Trophoblast cell (in vitro differentiated cells and primary cell): Measurements from ENCODE around the gene NCBP2L.

Experiments
- DNase-seq, 2 donors: peaks; one replicate each; pipeline ENCODE4 v3.0.0-alpha.2; 2016
- H2AFZ ChIP-seq: 2 replicates; pipeline ENCODE4 v1.6.1; 2013; ENCODE audit warnings: low read length, moderate library complexity, mild to moderate bottlenecking; ENCODE audit not compliant: insufficient read depth, poor library complexity
- H2AK5ac ChIP-seq: 2 replicates; pipeline ENCODE4 v1.6.1; 2013; ENCODE audit warnings: mild to moderate bottlenecking, low read length
- H2BK120ac ChIP-seq: 2 replicates; pipeline ENCODE4 v1.6.1; 2013; ENCODE audit warnings: low read length, mild to moderate bottlenecking, moderate library complexity; ENCODE audit not compliant: insufficient read depth, poor library complexity
- H2BK12ac ChIP-seq: 2 replicates; pipeline ENCODE4 v1.6.1; 2013; ENCODE audit warnings: mild to moderate bottlenecking, low read length, moderate library complexity
- H2BK5ac ChIP-seq: 2 replicates; pipeline ENCODE4 v1.6.1; 2013; ENCODE audit warnings: low read length, low read depth, moderate library complexity, mild to moderate bottlenecking; ENCODE audit not compliant: poor library complexity
- H3K14ac ChIP-seq: 2 replicates; pipeline ENCODE4 v1.6.1; 2013; ENCODE audit warnings: mild to moderate bottlenecking, low read length
- H3K18ac ChIP-seq: 2 replicates; pipeline ENCODE4 v1.6.1; 2013; ENCODE audit warnings: mild to moderate bottlenecking, low read length
- H3K23ac ChIP-seq: 2 replicates; pipeline ENCODE4 v1.6.1; 2013; ENCODE audit warnings: low read length
- H3K27ac ChIP-seq: 2 replicates; pipeline ENCODE4 v1.5.1; 2013; ENCODE audit warnings: low read depth, mild to moderate bottlenecking, inconsistent platforms, low read length, moderate library complexity
- H3K27me3 ChIP-seq: 2 replicates; pipeline ENCODE4 v1.6.1; 2013; ENCODE audit warnings: inconsistent platforms, mild to moderate bottlenecking, low read length, moderate library complexity; ENCODE audit not compliant: insufficient read depth
- H3K36me3 ChIP-seq, 2 experiments: 1 replicate in 1 of 2; 2 replicates in 1 of 2; pipeline ENCODE4 v1.6.1; 2013; ENCODE audit warnings: low read length in 2 of 2, mild to moderate bottlenecking in 2 of 2, moderate library complexity in 1 of 2; ENCODE audit not compliant: insufficient read depth in 2 of 2, control insufficient read depth in 1 of 2
- H3K4ac ChIP-seq: 2 replicates; pipeline ENCODE4 v1.6.1; 2013; ENCODE audit warnings: low read depth, mild to moderate bottlenecking, low read length, moderate library complexity
- H3K4me1 ChIP-seq, 2 experiments: 1 replicate in 1 of 2; 2 replicates in 1 of 2; pipeline ENCODE4 v1.6.1; 2013; ENCODE audit warnings: low read length in 2 of 2, mild to moderate bottlenecking in 2 of 2, moderate library complexity in 1 of 2; ENCODE audit not compliant: insufficient read depth in 2 of 2, control insufficient read depth in 1 of 2
- H3K4me2 ChIP-seq: 2 replicates; pipeline ENCODE4 v1.6.1; 2013; ENCODE audit warnings: inconsistent platforms, mild to moderate bottlenecking, low read length, moderate library complexity
- H3K4me3 ChIP-seq: 2 replicates; pipeline ENCODE4 v1.5.1; 2013; ENCODE audit warnings: mild to moderate bottlenecking, low read depth, low read length, inconsistent platforms
- H3K79me1 ChIP-seq: one replicate; pipeline ENCODE4 v1.6.1; 2013; ENCODE audit warnings: low read length
- H3K79me2 ChIP-seq: 2 replicates; pipeline ENCODE4 v1.6.1; 2013; ENCODE audit warnings: low read length, mild to moderate bottlenecking; ENCODE audit not compliant: control insufficient read depth, insufficient read depth, poor library complexity
- H3K9ac ChIP-seq: 2 replicates; pipeline ENCODE4 v1.6.1; 2013; ENCODE audit warnings: mild to moderate bottlenecking, low read length
- H3K9me3 ChIP-seq: 2 replicates; pipeline ENCODE4 v1.6.1; 2013; ENCODE audit warnings: low read depth, mild to moderate bottlenecking, control low read depth, inconsistent platforms, low read length; ENCODE audit not compliant: insufficient read depth
- H4K12ac ChIP-seq: 2 replicates; pipeline ENCODE4 v1.6.1; 2013; ENCODE audit warnings: low read depth, mild to moderate bottlenecking, low read length, moderate library complexity
- H4K8ac ChIP-seq: 2 replicates; pipeline ENCODE4 v1.6.1; 2013; ENCODE audit warnings: low read depth, mild to moderate bottlenecking, low read length, moderate library complexity
- H4K91ac ChIP-seq: one replicate; pipeline ENCODE4 v1.6.1; 2013; ENCODE audit warnings: low read depth, mild to moderate bottlenecking, low read length, moderate library complexity
- WGBS: extraction: QIAGEN DNeasy Blood & Tissue Kit; methylation state at CpG from one replicate; pipeline ENCODE4 v1.1.7; 2013; ENCODE audit warnings: missing lambda C conversion rate; ENCODE audit not compliant: insufficient read length, insufficient coverage; ENCODE audit errors: extremely low coverage; 5-methylcytosine and 5-hydroxymethylcytosine counted together

NCBP2L gene

DNA sequence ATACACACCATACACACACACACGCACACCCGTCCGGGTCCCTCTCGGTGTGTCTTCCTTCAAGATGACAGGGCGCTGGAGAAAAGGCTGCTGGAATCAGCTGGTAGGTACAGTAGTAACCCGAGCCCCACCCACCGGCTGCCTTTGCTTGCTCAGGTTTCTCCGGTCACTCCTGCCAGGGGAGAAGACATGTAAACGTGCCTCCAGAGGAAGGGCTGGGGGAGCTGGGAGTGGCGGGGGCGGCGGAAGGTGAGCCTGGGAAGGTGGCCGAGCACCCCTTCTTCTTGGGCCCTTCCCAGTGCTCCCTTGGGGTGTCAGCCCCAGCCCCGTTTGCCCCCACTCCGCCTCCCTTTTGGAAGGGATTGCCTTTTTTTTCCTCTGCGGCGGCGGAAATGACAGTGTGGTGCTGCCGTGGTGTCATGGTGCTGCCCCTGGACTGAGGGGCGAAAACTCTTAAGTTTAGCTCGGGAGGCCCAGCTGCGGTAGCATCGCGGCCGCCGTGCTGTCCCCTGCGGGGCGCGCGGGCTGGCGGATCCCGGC is 48.2 kb downstream of the NCBP2L start, which contains the start of gene MID2:
TSS of gene MID2 (plus strand) at position 169 of the 540 bp plus-strand sequence. CDS start 561 bp downstream, outside the sequence.
- Histone ChIP-seq H3K14ac (no peak within 1 kb of the TSS), H4K12ac (peak within 1 kb of the TSS; percentile 54), H3K18ac (no peak within 1 kb of the TSS), H3K79me2 (no peaks in the 10 kb centered on the region), H4K91ac (no peak within 1 kb of the TSS), H3K4ac (no peak within 1 kb of the TSS), H3K4me3 (peak within 1 kb of the TSS; percentile 77), H3K36me3 (no peaks in the 10 kb centered on the region), H3K27ac (no peak within 1 kb of the TSS), H2AK5ac (no peak within 1 kb of the TSS), H3K4me2 (peak within 1 kb of the TSS; percentile 90), H2BK12ac (peak within 1 kb of the TSS; percentile 44), H3K23ac (no peak within 1 kb of the TSS), H3K4me1 (no peaks in the 10 kb centered on the region), H3K9ac (no peak within 1 kb of the TSS), H3K9me3 (no peaks in the 10 kb centered on the region), H3K79me1 (no peaks in the 10 kb centered on the region), H3K27me3 (peaks cover 4% of the 10 kb centered on the region), H2BK120ac (no peak within 1 kb of the TSS), H4K8ac (peak within 1 kb of the TSS; percentile 43), H2AFZ (peak within 1 kb of the TSS; percentile 71), H2BK5ac (no peak within 1 kb of the TSS)
- DNase-seq: peak; percentile 7 to 28
- WGBS: no CpG with 5 or more reads among the region's 32 CpGs

DNA sequence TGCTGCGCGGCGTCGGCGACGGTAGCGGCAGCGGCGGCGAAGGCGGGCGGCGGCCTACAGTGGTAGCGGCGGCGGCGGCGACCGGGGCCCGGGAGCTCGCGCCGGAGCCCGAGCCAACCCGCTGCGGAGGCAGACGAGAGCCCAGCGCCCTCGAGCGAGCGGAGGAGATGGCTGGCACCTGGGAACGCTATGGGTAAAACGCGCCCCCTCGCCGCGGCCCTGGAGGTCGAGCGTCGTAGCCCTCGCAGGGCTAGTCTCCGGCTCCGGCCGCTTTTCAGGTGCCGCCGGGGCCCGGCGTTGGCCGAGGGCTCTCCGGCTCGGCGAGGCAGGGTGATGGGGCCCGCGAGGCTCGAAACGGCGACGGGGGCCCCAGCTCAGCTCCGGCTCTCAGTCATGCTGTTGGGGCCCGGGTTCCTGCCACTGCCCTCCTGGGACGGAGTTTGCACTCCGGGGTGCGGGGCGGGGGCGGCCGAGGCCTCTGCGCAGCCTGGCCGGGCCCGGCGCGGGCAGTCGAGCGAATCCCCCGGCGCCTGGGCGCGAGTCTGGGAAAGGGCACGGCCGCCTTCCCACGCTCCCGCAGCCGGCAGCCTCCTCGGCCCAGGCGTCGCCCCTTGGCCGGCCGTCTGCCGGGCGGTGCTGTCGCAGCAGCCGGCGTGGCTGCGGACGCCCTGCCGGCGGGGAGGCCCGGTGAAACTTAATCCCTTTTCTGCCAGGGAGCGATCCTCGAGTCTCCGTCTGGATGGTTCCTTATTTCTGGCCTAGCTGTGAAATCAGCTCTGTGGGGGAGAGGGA is 48.9 kb downstream of the NCBP2L start:
- no peak overlapping the region for H3K27ac ChIP-seq
- no peak overlapping the region for H4K91ac ChIP-seq
- H3K18ac ChIP-seq: no peak overlapping the region
- DNase-seq: peak in 1 of 2 donors; percentile 6
- no peak overlapping the region for H3K23ac ChIP-seq
- H3K9me3 ChIP-seq: no peaks in the 10 kb centered on the region
- no peaks in the 10 kb centered on the region for H3K36me3 ChIP-seq
- no CpG with 5 or more reads among the region's 100 CpGs for WGBS
- H3K27me3 ChIP-seq: peaks cover 4% of the 10 kb centered on the region
- H3K4me1 ChIP-seq: no peaks in the 10 kb centered on the region
- H2BK12ac ChIP-seq: peak overlapping the region; percentile 44
- no peak overlapping the region for H3K4ac ChIP-seq
- H2BK120ac ChIP-seq: no peak overlapping the region
- no peaks in the 10 kb centered on the region for H3K79me2 ChIP-seq
- H3K9ac ChIP-seq: no peak overlapping the region
- H2AFZ ChIP-seq: peak overlapping the region; percentile 71
- H3K4me2 ChIP-seq: peak overlapping the region; percentile 90
- H2BK5ac ChIP-seq: no peak overlapping the region
- no peak overlapping the region for H2AK5ac ChIP-seq
- H3K14ac ChIP-seq: no peak overlapping the region
- peak overlapping the region; percentile 77 for H3K4me3 ChIP-seq
- no peaks in the 10 kb centered on the region for H3K79me1 ChIP-seq
- H4K12ac ChIP-seq: no peak overlapping the region
- H4K8ac ChIP-seq: peak overlapping the region; percentile 43

DNA sequence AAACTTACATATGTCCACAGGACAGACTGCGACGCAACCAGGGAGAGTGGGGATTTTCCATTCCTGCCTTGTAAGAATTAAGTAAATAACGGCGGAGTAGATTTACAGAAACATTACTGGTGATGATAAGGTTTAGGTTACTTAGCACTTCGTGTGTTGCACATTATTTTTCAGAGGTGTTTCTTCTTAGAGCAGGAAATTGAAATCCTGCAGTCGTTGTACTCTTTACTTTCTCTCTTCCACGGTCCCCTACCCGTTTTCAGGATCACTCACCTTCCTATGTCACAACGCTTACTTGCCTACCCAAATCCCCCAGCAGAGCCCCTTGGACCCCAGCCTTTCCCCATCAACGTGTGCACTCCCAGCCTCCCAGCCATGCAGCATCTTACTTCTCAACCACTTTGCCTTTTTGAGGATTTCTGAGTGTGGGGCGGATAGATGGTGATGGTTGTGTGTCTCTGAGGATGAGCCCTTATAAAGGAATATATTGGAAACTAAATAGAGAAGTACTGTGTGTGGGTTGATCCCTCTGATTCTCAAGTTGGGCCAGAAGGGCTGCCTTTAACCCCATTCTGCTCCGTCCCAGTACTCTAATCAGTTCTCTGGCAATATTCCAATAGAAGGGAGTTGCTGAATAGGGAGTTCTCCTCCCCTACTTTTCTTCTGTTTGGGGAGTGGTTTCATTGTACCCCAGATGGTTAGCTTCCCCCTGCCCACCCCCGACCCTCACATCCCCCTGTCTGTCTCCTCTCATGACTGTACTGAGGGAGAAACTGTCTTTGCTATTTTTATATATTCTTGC is 49.7 kb downstream of the NCBP2L start:
- no peak overlapping the region for H4K8ac ChIP-seq

DNA sequence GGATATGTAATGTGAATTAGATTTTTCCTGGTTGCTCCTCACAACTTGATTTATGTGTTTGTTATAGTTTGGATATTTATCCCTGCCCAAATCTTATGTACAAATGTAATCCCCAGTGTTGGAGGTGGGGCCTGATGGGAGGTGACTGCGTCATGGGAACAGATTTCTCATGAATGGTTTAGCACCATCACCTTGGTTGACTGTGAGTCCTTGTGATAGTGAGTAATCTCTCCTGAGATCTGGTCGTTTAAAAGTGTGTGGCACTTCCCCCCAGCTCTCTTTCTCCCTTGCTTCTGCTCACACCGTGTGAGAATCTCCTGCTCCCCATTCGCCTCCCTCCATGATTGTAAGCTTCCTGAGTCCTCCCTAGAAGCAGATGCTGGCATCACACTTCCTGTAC is 50.3 kb downstream of the NCBP2L start:
- Histone ChIP-seq H4K8ac (no peak overlapping the region), H3K4me2 (no peak overlapping the region), H4K12ac (no peak overlapping the region), H3K4me1 (no peaks in the 10 kb centered on the region), H3K36me3 (no peaks in the 10 kb centered on the region), H2BK5ac (no peak overlapping the region), H3K4me3 (no peak overlapping the region), H3K27ac (no peak overlapping the region), H3K79me1 (no peaks in the 10 kb centered on the region), H2AK5ac (no peak overlapping the region), H3K9me3 (no peaks in the 10 kb centered on the region), H3K27me3 (peaks cover 4% of the 10 kb centered on the region), H3K14ac (no peak overlapping the region), H2AFZ (no peak overlapping the region), H2BK120ac (no peak overlapping the region), H3K23ac (no peak overlapping the region), H3K9ac (no peak overlapping the region), H2BK12ac (no peak overlapping the region), H3K4ac (no peak overlapping the region), H4K91ac (no peak overlapping the region), H3K79me2 (no peaks in the 10 kb centered on the region), H3K18ac (no peak overlapping the region)
- no CpG with 5 or more reads among the region's 4 CpGs for WGBS
- no peak for DNase-seq

More for the DNA sequence above, 49.7 kb downstream of the NCBP2L start:
- H3K9me3 ChIP-seq: no peaks in the 10 kb centered on the region
- peaks cover 4% of the 10 kb centered on the region for H3K27me3 ChIP-seq
- H3K14ac ChIP-seq: no peak overlapping the region
- no peaks in the 10 kb centered on the region for H3K79me1 ChIP-seq
- H3K79me2 ChIP-seq: no peaks in the 10 kb centered on the region
- H3K4ac ChIP-seq: no peak overlapping the region
- H2BK12ac ChIP-seq: no peak overlapping the region
- H4K12ac ChIP-seq: no peak overlapping the region
- H3K4me3 ChIP-seq: no peak overlapping the region
- no peak overlapping the region for H2BK5ac ChIP-seq
- H4K91ac ChIP-seq: no peak overlapping the region
- H3K9ac ChIP-seq: no peak overlapping the region
- no peak overlapping the region for H2AK5ac ChIP-seq
- WGBS: no CpG with 5 or more reads among the region's 13 CpGs
- DNase-seq: no peak
- no peak overlapping the region for H3K18ac ChIP-seq
- H3K23ac ChIP-seq: no peak overlapping the region
- no peak overlapping the region for H2AFZ ChIP-seq
- H3K4me2 ChIP-seq: peak overlapping the region; percentile 90
- no peaks in the 10 kb centered on the region for H3K36me3 ChIP-seq
- no peaks in the 10 kb centered on the region for H3K4me1 ChIP-seq
- H3K27ac ChIP-seq: no peak overlapping the region
- no peak overlapping the region for H2BK120ac ChIP-seq
